CD14-positive monocyte (primary cell): ENCODE results near the gene GMCL2. TPM values are rescaled to one million over a fixed set of nuclear protein-coding genes. Genes with fewer than 3 reads are reported as not detected.

Experiments used
- DNase-seq, 3 donors: peaks; one replicate each; pipeline ENCODE4 v3.0.0-alpha.2; 2011 to 2022
- H2AFZ ChIP-seq: 2 replicates; pipeline ENCODE4 v1.6.0; 2012; ENCODE audit warnings: mild to moderate bottlenecking, low read depth, low read length, inconsistent platforms; ENCODE audit not compliant: insufficient read depth, poor library complexity, severe bottlenecking
- H3K27ac ChIP-seq, 2 donors: 1 replicate in 1 of 2; 2 replicates in 1 of 2; pipeline ENCODE4 v1.5.1; 2012 to 2013; ENCODE audit warnings: low read length in 2 of 2, control low read depth in 1 of 2, inconsistent platforms in 1 of 2, low read depth in 1 of 2, mild to moderate bottlenecking in 1 of 2
- H3K27me3 ChIP-seq, 2 donors: one replicate each; pipeline versions ENCODE4 v1.6.0 to v1.6.1; 2011 to 2013; ENCODE audit warnings: low read length in 2 of 2; ENCODE audit not compliant: control insufficient read depth in 2 of 2, insufficient read depth in 2 of 2
- H3K36me3 ChIP-seq, 2 donors: replicated peaks in 1 of 2; 1 replicate in 1 of 2; 2 replicates in 1 of 2; pipeline versions ENCODE4 v1.5.1 to v1.6.1; 2012 to 2013; ENCODE audit warnings: low read length in 2 of 2, control low read depth in 1 of 2, inconsistent platforms in 1 of 2, mild to moderate bottlenecking in 1 of 2; ENCODE audit not compliant: insufficient read depth in 2 of 2, control insufficient read depth in 1 of 2
- H3K4me1 ChIP-seq, 2 donors: 1 replicate in 1 of 2; 2 replicates in 1 of 2; pipeline versions ENCODE4 v1.5.1 to v1.6.1; 2012 to 2013; ENCODE audit warnings: low read length in 2 of 2, control low read depth in 1 of 2, inconsistent platforms in 1 of 2, mild to moderate bottlenecking in 1 of 2, moderate library complexity in 1 of 2; ENCODE audit not compliant: insufficient read depth in 2 of 2, control insufficient read depth in 1 of 2
- H3K4me2 ChIP-seq: replicated peaks from 2 replicates; pipeline ENCODE3; 2012; ENCODE audit warnings: low read length, moderate library complexity, mild to moderate bottlenecking; ENCODE audit not compliant: poor library complexity, severe bottlenecking; ENCODE audit errors: extremely low read depth
- H3K4me3 ChIP-seq, 3 experiments: fragments of 200-600 bp in 1 of 3; sonication (generic) in 1 of 3; replicated peaks in 1 of 3; 1 replicate in 2 of 3; 2 replicates in 1 of 3; pipeline ENCODE4 v1.5.1; 2011 to 2013; ENCODE audit warnings: low read length in 3 of 3, mild to moderate bottlenecking in 3 of 3, control low read depth in 2 of 3, low read depth in 2 of 3, inconsistent platforms in 1 of 3, moderate library complexity in 1 of 3
- H3K79me2 ChIP-seq: 2 replicates; pipeline ENCODE4 v1.6.0; 2012; ENCODE audit warnings: mild to moderate bottlenecking, control low read depth, inconsistent platforms, low read length, moderate library complexity; ENCODE audit not compliant: insufficient read depth
- H3K9ac ChIP-seq: 2 replicates; pipeline ENCODE4 v1.6.0; 2017; ENCODE audit warnings: low read length, mild to moderate bottlenecking; ENCODE audit not compliant: insufficient read depth, poor library complexity, severe bottlenecking
- H3K9me3 ChIP-seq, 2 donors: replicated peaks in 1 of 2; 1 replicate in 1 of 2; 2 replicates in 1 of 2; pipeline versions ENCODE4 v1.5.1 to v1.6.1; 2012 to 2013; ENCODE audit warnings: low read length in 2 of 2, control low read depth in 1 of 2; ENCODE audit not compliant: control insufficient read depth in 1 of 2, insufficient read depth in 1 of 2
- H4K20me1 ChIP-seq: 2 replicates; pipeline ENCODE4 v1.6.0; 2012; ENCODE audit warnings: mild to moderate bottlenecking, low read length, control low read depth, moderate library complexity; ENCODE audit not compliant: insufficient read depth
- H3K27ac Mint-ChIP-seq, 7 donors: one replicate each; pipeline ENCODE4 v1.8.0; 2020; ENCODE audit warnings: mild to moderate bottlenecking in 7 of 7, mixed read lengths in 7 of 7, moderate library complexity in 6 of 7, inconsistent platforms in 2 of 7
- H3K27me3 Mint-ChIP-seq, 3 donors: one replicate each; pipeline ENCODE4 v1.8.0; 2021 to 2022; ENCODE audit warnings: low read depth in 3 of 3, mild to moderate bottlenecking in 3 of 3, mixed read lengths in 3 of 3, moderate library complexity in 3 of 3, inconsistent platforms in 1 of 3
- H3K36me3 Mint-ChIP-seq, 2 donors: one replicate each; pipeline ENCODE4 v1.8.0; 2020; ENCODE audit warnings: mixed read lengths in 2 of 2, inconsistent platforms in 1 of 2, mild to moderate bottlenecking in 1 of 2
- H3K4me1 Mint-ChIP-seq: one replicate; pipeline ENCODE4 v1.8.0; 2020; ENCODE audit warnings: mild to moderate bottlenecking, mixed read lengths
- H3K4me3 Mint-ChIP-seq, 2 donors: one replicate each; pipeline ENCODE4 v1.8.0; 2020; ENCODE audit warnings: mild to moderate bottlenecking in 2 of 2, mixed read lengths in 2 of 2, moderate library complexity in 1 of 2
- H3K9me3 Mint-ChIP-seq, 7 donors: one replicate each; pipeline ENCODE4 v1.8.0; 2020 to 2022; ENCODE audit warnings: mixed read lengths in 7 of 7, mild to moderate bottlenecking in 6 of 7, moderate library complexity in 6 of 7, inconsistent platforms in 2 of 7
- WGBS: methylation state at CpG from one replicate; pipeline ENCODE4 v1.1.5; 2013; ENCODE audit warnings: missing lambda C conversion rate; ENCODE audit not compliant: insufficient coverage; 5-methylcytosine and 5-hydroxymethylcytosine counted together
- intact Hi-C, 2 donors: fragments of 100-400 bp; cut with micrococcal nuclease; formaldehyde crosslinking; loops; one replicate each; pipeline versions ENCODE4 v1.15.0 to v1.15.1; 2023
- polyA plus RNA-seq, 3 donors: library from polyadenylated mRNA; depleted of rRNA in 1 of 3; unstranded in 2 of 3; stranded (reverse) in 1 of 3; fragments of 300-500 nt in 2 of 3; fragments of >200 nt in 1 of 3; fragmentation: Illumina TruSeq in 2 of 3; gene quantifications; 1 replicate in 2 of 3; 2 replicates in 1 of 3; pipeline ENCODE4 v1.2.3, GENCODE V29; 2012 to 2021
- TF ChIP-seq, protein P1 (sequence below): fragments of 200-600 bp; IDR thresholded peaks from one replicate; pipeline ENCODE4 v1.8.0; 2022; ENCODE audit warnings: antibody characterized with exemption, mild to moderate bottlenecking

The GMCL2 gene
- polyA plus RNA-seq, 3 donors, result not detected

- Mint-ChIP-seq H3K36me3 (peaks cover 4 to 5% of the 10 kb centered on the region in 2 donors), H3K27ac (peak overlapping the region in 2 of 7 donors; percentile 75 to 79), H3K9me3 (no peaks in the 10 kb centered on the region), H3K27me3 (peaks cover 0 to under 1% (median 0%) of the 10 kb centered on the region in 3 donors), H3K4me1 (peaks cover 39% of the 10 kb centered on the region), H3K4me3 (no peak overlapping the region)
- TF ChIP-seq, protein P1, sequence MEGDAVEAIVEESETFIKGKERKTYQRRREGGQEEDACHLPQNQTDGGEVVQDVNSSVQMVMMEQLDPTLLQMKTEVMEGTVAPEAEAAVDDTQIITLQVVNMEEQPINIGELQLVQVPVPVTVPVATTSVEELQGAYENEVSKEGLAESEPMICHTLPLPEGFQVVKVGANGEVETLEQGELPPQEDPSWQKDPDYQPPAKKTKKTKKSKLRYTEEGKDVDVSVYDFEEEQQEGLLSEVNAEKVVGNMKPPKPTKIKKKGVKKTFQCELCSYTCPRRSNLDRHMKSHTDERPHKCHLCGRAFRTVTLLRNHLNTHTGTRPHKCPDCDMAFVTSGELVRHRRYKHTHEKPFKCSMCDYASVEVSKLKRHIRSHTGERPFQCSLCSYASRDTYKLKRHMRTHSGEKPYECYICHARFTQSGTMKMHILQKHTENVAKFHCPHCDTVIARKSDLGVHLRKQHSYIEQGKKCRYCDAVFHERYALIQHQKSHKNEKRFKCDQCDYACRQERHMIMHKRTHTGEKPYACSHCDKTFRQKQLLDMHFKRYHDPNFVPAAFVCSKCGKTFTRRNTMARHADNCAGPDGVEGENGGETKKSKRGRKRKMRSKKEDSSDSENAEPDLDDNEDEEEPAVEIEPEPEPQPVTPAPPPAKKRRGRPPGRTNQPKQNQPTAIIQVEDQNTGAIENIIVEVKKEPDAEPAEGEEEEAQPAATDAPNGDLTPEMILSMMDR, result no peak
- Histone ChIP-seq H3K4me3 (no peak overlapping the region), H3K79me2 (peaks cover 29% of the 10 kb centered on the region), H3K9me3 (no peaks in the 10 kb centered on the region), H3K27ac (no peak overlapping the region), H3K36me3 (peaks cover 0 to 3% of the 10 kb centered on the region in 2 donors), H3K4me1 (peaks cover 28 to 37% of the 10 kb centered on the region in 2 donors), H3K4me2 (no peak overlapping the region), H2AFZ (no peak overlapping the region), H3K9ac (no peak overlapping the region), H3K27me3 (no peaks in the 10 kb centered on the region), H4K20me1 (peaks cover 12% of the 10 kb centered on the region)
- WGBS, result 83% methylated on average over 5 of the region's 14 CpGs
- DNase-seq, result no peak
- intact Hi-C loops, result no loop called here
Observed at GRCh38 chr5:178201221-178201926, 14.2 kb upstream of the GMCL2 start.

DNA sequence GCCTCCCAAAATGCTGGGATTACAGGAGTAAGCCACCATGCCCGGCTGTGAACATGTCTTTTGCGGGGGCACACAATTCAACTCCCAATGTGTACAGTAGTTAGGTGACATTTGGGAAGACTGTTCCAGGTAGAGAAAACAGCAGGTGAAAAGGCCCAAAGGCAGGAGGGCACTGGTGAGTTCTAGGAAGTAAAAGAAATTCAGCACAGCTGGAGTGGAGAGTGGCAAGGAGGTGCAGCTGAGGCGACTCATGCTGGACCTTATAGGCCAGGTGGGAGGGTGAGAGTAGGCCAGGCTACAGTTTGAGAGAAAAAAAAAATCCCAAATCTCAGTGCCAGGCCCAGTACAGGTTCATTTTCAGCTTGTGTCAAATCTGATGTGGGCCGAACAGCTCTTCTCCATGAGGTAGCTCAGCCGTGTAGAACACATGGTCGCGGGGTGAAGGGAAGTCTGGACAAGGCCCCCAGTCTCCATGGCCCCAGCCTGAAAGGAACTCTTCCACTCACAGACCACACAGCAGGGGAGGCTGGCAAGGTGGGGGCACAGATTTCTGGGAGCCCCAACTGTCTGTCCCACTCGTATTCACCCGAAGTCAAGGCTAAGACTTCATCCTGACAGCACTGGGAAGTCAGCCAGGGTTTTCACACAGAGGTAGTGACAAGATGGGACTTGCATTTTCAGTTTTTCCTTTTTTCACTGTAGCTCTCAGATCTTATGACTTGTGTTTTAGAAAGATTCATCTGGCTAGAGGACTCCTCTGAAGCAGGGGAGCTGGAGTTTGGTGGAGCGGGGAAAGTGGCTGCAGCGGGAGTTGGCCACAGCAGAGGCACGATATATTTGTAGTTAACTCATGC, 12.6 kb upstream of the GMCL2 start:
- no peaks in the 10 kb centered on the region for H3K36me3 ChIP-seq
- 82% methylated on average over 6 of the region's 12 CpGs for WGBS
- H3K4me1 ChIP-seq, result peaks cover 17 to 25% of the 10 kb centered on the region in 2 donors
- no peak for DNase-seq
- no peaks in the 10 kb centered on the region for H4K20me1 ChIP-seq
- no peak overlapping the region for H3K27ac ChIP-seq
- intact Hi-C loops, result no loop called here
- H2AFZ ChIP-seq, result peak overlapping the region; percentile 52
- Mint-ChIP-seq H3K36me3 (no peaks in the 10 kb centered on the region), H3K27me3 (peaks cover 0 to 5% (median 0%) of the 10 kb centered on the region in 3 donors), H3K4me1 (peaks cover 30% of the 10 kb centered on the region), H3K9me3 (no peaks in the 10 kb centered on the region), H3K27ac (peak overlapping the region in 2 of 7 donors; percentile 2 to 56), H3K4me3 (no peak overlapping the region)
- H3K27me3 ChIP-seq, result no peaks in the 10 kb centered on the region
- TF ChIP-seq, protein P1, result no peak
- no peak overlapping the region for H3K9ac ChIP-seq
- H3K4me3 ChIP-seq, result no peak overlapping the region
- no peaks in the 10 kb centered on the region for H3K9me3 ChIP-seq
- no peak overlapping the region for H3K4me2 ChIP-seq
- H3K79me2 ChIP-seq, result peaks cover 14% of the 10 kb centered on the region
